Epithelial cell of proximal tubule (primary cell): Measurements from ENCODE around the gene IFIT5. TPM values are rescaled to one million over a fixed set of nuclear protein-coding genes. Genes with fewer than 3 reads are reported as not detected.

Experiments used
- DNase-seq: peaks from one replicate; pipeline ENCODE4 v3.0.0-alpha.2; 2011; ENCODE audit warnings: low read depth
- H3K4me3 ChIP-seq: 2 replicates; pipeline ENCODE4 v1.5.1; 2011; ENCODE audit warnings: low read depth, mild to moderate bottlenecking, low read length
- CTCF ChIP-seq: conservative IDR thresholded peaks from 2 replicates; pipeline ENCODE4 v1.5.1; 2012; ENCODE audit warnings: low read depth, mild to moderate bottlenecking, low read length
- total RNA-seq: library from RNA; depleted of rRNA; stranded (reverse); fragments of >200 nt; gene quantifications from 2 replicates; pipeline ENCODE4 v1.2.3, GENCODE V29; 2015

Gene IFIT5
- total RNA-seq, 1 donor from 2014 or later, result 9.6 TPM

- DNase-seq, result no peak
- H3K4me3 ChIP-seq, result no peak overlapping the region
- peak; percentile 85 for TF ChIP-seq CTCF
These were observed 12.0 kb downstream of the IFIT5 start for GRCh38 chr10:89426230-89426868.

- no peak overlapping the region for H3K4me3 ChIP-seq
- TF ChIP-seq CTCF, result no peak
- no peak for DNase-seq
These were observed 13.3 kb downstream of the IFIT5 start for GRCh38 chr10:89427629-89428028.

- no peak for TF ChIP-seq CTCF
- H3K4me3 ChIP-seq, result no peak overlapping the region
- DNase-seq, result no peak
These were observed 14.5 kb downstream of the IFIT5 start for GRCh38 chr10:89428877-89429276.

GRCh38 chr10:89431977-89432376 lies 17.6 kb downstream of the IFIT5 start:
- DNase-seq, result peak; percentile 91
- H3K4me3 ChIP-seq, result no peak overlapping the region
- no peak for TF ChIP-seq CTCF

GRCh38 chr10:89438525-89438924 lies 24.2 kb downstream of the IFIT5 start:
- TF ChIP-seq CTCF, result no peak
- DNase-seq, result no peak
- H3K4me3 ChIP-seq, result no peak overlapping the region

GRCh38 chr10:89440226-89441009 lies 26.1 kb downstream of the IFIT5 start:
- DNase-seq, result no peak
- H3K4me3 ChIP-seq, result no peak overlapping the region
- TF ChIP-seq CTCF, result no peak
